ENCODE results near the gene CRB1.

DNA sequence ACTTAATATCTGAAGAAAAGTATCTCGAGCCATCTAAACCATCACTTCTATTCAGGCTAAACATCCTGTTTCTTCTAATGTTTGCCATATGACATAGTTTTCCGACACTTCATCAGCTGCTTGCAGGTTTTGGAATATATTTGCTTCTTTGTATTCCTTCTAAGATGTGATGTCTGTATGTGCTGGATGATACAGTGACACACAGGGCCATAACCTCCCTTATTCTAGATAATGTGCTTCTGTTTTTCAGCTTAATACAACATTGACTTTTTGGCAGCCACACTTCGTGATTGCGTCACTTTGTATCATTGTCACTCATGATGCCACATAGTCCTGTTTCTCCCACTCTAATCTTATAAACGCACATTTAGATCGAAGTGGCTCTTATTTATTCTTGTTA lies 156.3 kb downstream of the CRB1 start:
- TF ChIP-seq, protein P1, sequence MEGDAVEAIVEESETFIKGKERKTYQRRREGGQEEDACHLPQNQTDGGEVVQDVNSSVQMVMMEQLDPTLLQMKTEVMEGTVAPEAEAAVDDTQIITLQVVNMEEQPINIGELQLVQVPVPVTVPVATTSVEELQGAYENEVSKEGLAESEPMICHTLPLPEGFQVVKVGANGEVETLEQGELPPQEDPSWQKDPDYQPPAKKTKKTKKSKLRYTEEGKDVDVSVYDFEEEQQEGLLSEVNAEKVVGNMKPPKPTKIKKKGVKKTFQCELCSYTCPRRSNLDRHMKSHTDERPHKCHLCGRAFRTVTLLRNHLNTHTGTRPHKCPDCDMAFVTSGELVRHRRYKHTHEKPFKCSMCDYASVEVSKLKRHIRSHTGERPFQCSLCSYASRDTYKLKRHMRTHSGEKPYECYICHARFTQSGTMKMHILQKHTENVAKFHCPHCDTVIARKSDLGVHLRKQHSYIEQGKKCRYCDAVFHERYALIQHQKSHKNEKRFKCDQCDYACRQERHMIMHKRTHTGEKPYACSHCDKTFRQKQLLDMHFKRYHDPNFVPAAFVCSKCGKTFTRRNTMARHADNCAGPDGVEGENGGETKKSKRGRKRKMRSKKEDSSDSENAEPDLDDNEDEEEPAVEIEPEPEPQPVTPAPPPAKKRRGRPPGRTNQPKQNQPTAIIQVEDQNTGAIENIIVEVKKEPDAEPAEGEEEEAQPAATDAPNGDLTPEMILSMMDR (IDR thresholded peaks at IDR 0.05), result no peak
- TF ChIP-seq EZH2phosphoT487 (IDR thresholded peaks at IDR 0.05), result no peak

All from neural progenitor cell (in vitro differentiated cells).